HCT116 (cell line): ENCODE measurements around the gene DNMT3A. TPM values are rescaled to one million over a fixed set of nuclear protein-coding genes. Genes with fewer than 3 reads are reported as not detected.

ENCODE experiments used
- ATAC-seq: fragments of 200-7000 bp; cut with Tn5 transposase; 2 replicates; pipeline ENCODE4 v1.9.1; 2020; ENCODE audit warnings: mild to moderate bottlenecking, moderate library complexity
- BruUV-seq: library from RNA; stranded (reverse); fragments of 400-500 nt; replicated peaks from 2 replicates; lab custom pipeline; 2021; lab: Mats Ljungman, UMichigan
- CTCF ChIA-PET: fragments of 300-600 bp; sonication (Branson Sonifier 250); formaldehyde crosslinking; loops from one replicate; lab custom pipeline; 2021; ENCODE audit warnings: antibody characterized with exemption; lab: Charles Lee
- POLR2A ChIA-PET: fragments of 300-600, 350-600 bp; sonication (Branson Sonifier 250); formaldehyde crosslinking; loops from one replicate; lab custom pipeline; 2021; ENCODE audit warnings: antibody characterized with exemption; lab: Charles Lee
- RAD21 ChIA-PET, 2 experiments: fragments of 300-600 bp; sonication (Branson Sonifier 250); formaldehyde crosslinking; loops; one replicate each; lab custom pipeline; 2023; ENCODE audit warnings: low total read pairs in 2 of 2; ENCODE audit not compliant: uncharacterized antibody in 2 of 2, unreplicated experiment in 2 of 2, low non-redundant PET in 1 of 2; lab: Charles Lee
- DNase-seq: peaks from one replicate; pipeline ENCODE4 v3.0.0-alpha.2; 2010; ENCODE audit warnings: low read depth, low spot score
- H2AFZ ChIP-seq: fragments of 200-600 bp; shearing (Covaris generic), sonication (generic); 2 replicates; pipeline ENCODE4 v1.6.1; 2017; ENCODE audit warnings: low read depth, mixed run types, mixed read lengths, antibody characterized with exemption, low read length; ENCODE audit not compliant: poor library complexity, severe bottlenecking
- H3K27ac ChIP-seq: 2 replicates; pipeline ENCODE4 v1.5.1; 2012; ENCODE audit warnings: low read depth, low read length
- H3K27me3 ChIP-seq: fragments of 200-600 bp; sonication (generic); 2 replicates; pipeline ENCODE4 v1.6.1; 2016; ENCODE audit warnings: mixed run types, low read length, mixed read lengths; ENCODE audit not compliant: insufficient read depth
- H3K36me3 ChIP-seq, 2 experiments: fragments of 200-500 bp in 1 of 2; fragments of 200-600 bp in 1 of 2; sonication (Bioruptor generic) in 1 of 2; sonication (generic) in 1 of 2; 2 replicates each; pipeline versions ENCODE4 v1.5.1 to v1.6.1; 2014 to 2016; ENCODE audit warnings: low read length in 2 of 2, inconsistent platforms in 1 of 2, mixed read lengths in 1 of 2, mixed run types in 1 of 2; ENCODE audit not compliant: insufficient read depth in 2 of 2, control insufficient read depth in 1 of 2
- H3K4me1 ChIP-seq, 2 experiments: fragments of 200-600 bp in 1 of 2; sonication (generic) in 1 of 2; 2 replicates each; pipeline versions ENCODE4 v1.5.1 to v1.6.1; 2012 to 2017; ENCODE audit warnings: low read length in 2 of 2, inconsistent platforms in 1 of 2, mild to moderate bottlenecking in 1 of 2, mixed read lengths in 1 of 2, mixed run types in 1 of 2, moderate library complexity in 1 of 2; ENCODE audit not compliant: insufficient read depth in 2 of 2, control insufficient read depth in 1 of 2
- H3K4me2 ChIP-seq: fragments of 200-600 bp; sonication (generic); 2 replicates; pipeline ENCODE4 v1.6.1; 2017; ENCODE audit warnings: mixed run types, low read length, mixed read lengths
- H3K4me3 ChIP-seq, 2 experiments: fragments of 200-600 bp in 1 of 2; sonication (generic) in 1 of 2; replicated peaks in 1 of 2; 2 replicates each; pipeline ENCODE4 v1.5.1; 2011 to 2016; ENCODE audit warnings: low read length in 2 of 2, control low read depth in 1 of 2, low read depth in 1 of 2, mild to moderate bottlenecking in 1 of 2, mixed read lengths in 1 of 2, mixed run types in 1 of 2
- H3K79me2 ChIP-seq: fragments of 200-600 bp; sonication (generic); 2 replicates; pipeline ENCODE4 v1.6.1; 2017; ENCODE audit warnings: mild to moderate bottlenecking, mixed run types, low read length, moderate library complexity, mixed read lengths; ENCODE audit not compliant: insufficient read depth
- H3K9ac ChIP-seq: fragments of 200-600 bp; sonication (generic); 2 replicates; pipeline ENCODE4 v1.6.1; 2016; ENCODE audit warnings: low read length, mixed read lengths
- H3K9me2 ChIP-seq: fragments of 200-600 bp; sonication (generic), shearing (Covaris generic); 2 replicates; pipeline ENCODE4 v1.6.1; 2017; ENCODE audit warnings: mixed run types, mild to moderate bottlenecking, moderate library complexity; ENCODE audit not compliant: insufficient read depth
- H3K9me3 ChIP-seq, 2 experiments: fragments of 200-500 bp in 1 of 2; fragments of 200-600 bp in 1 of 2; sonication (Bioruptor generic) in 1 of 2; sonication (generic) in 1 of 2; 2 replicates each; pipeline ENCODE4 v1.6.1; 2014 to 2017; ENCODE audit warnings: low read length in 2 of 2, mixed read lengths in 2 of 2, inconsistent platforms in 1 of 2, low read depth in 1 of 2, mild to moderate bottlenecking in 1 of 2, mixed run types in 1 of 2, moderate library complexity in 1 of 2; ENCODE audit not compliant: control insufficient read depth in 1 of 2, insufficient read depth in 1 of 2
- H4K20me1 ChIP-seq: fragments of 200-600 bp; sonication (generic), shearing (Covaris generic); 2 replicates; pipeline ENCODE4 v1.6.1; 2017; ENCODE audit warnings: mixed run types, mild to moderate bottlenecking, moderate library complexity; ENCODE audit not compliant: insufficient read depth
- CEBPB ChIP-seq: IDR thresholded peaks from 2 replicates; pipeline ENCODE4 v1.6.1; 2012; ENCODE audit warnings: low read depth
- ELF1 ChIP-seq: IDR thresholded peaks from 2 replicates; pipeline ENCODE4 v1.6.1; 2012; ENCODE audit warnings: low read depth, borderline replicate concordance
- EZH2 ChIP-seq: fragments of 200-600 bp; sonication (generic); IDR thresholded peaks from 2 replicates; pipeline ENCODE4 v1.6.1; 2017; ENCODE audit warnings: antibody characterized with exemption, mixed run types
- EZH2phosphoT487 ChIP-seq: fragments of 200-600 bp; IDR thresholded peaks from 2 replicates; pipeline ENCODE4 v1.6.1; 2018; ENCODE audit warnings: antibody characterized with exemption, borderline replicate concordance
- FOSL1 ChIP-seq: IDR thresholded peaks from 2 replicates; pipeline ENCODE4 v1.6.1; 2012; ENCODE audit warnings: low read depth
- POLR2A ChIP-seq: IDR thresholded peaks from 2 replicates; pipeline ENCODE4 v1.7.0; 2011; ENCODE audit warnings: borderline replicate concordance; ENCODE audit not compliant: insufficient read depth, insufficient read length; ENCODE audit errors: extremely low read depth
- POLR2AphosphoS5 ChIP-seq: IDR thresholded peaks from 2 replicates; pipeline ENCODE4 v1.6.1; 2011; ENCODE audit warnings: mild to moderate bottlenecking, low read depth, low read length, moderate library complexity
- RAD21 ChIP-seq: IDR thresholded peaks from 2 replicates; pipeline ENCODE4 v1.6.1; 2012; ENCODE audit warnings: low read depth, mild to moderate bottlenecking
- REST ChIP-seq: IDR thresholded peaks from 2 replicates; pipeline ENCODE4 v1.6.1; 2012; ENCODE audit warnings: low read depth
- SIN3A ChIP-seq: IDR thresholded peaks from 2 replicates; pipeline ENCODE4 v1.6.1; 2012; ENCODE audit warnings: low read depth
- SP1 ChIP-seq: IDR thresholded peaks from 2 replicates; pipeline ENCODE4 v1.6.1; 2012; ENCODE audit warnings: low read depth
- SRF ChIP-seq: IDR thresholded peaks from 2 replicates; pipeline ENCODE4 v1.6.1; 2012; ENCODE audit warnings: low read depth
- TCF7L2 ChIP-seq: IDR thresholded peaks from 2 replicates; pipeline ENCODE4 v1.7.0; 2011; ENCODE audit warnings: borderline replicate concordance, inconsistent platforms; ENCODE audit not compliant: insufficient read depth, insufficient read length; ENCODE audit errors: extremely low read depth
- YY1 ChIP-seq: IDR thresholded peaks from 2 replicates; pipeline ENCODE4 v1.6.1; 2011; ENCODE audit warnings: low read length, low read depth, moderate library complexity, mild to moderate bottlenecking; ENCODE audit not compliant: insufficient replicate concordance; ENCODE audit errors: extremely low read depth
- ZBTB33 ChIP-seq: IDR thresholded peaks from 2 replicates; pipeline ENCODE4 v1.6.1; 2011; ENCODE audit warnings: mild to moderate bottlenecking, low read length, moderate library complexity; ENCODE audit not compliant: insufficient replicate concordance; ENCODE audit errors: extremely low read depth
- ZNF274 ChIP-seq: fragments of 200-500 bp; sonication (Bioruptor generic); IDR thresholded peaks from 2 replicates; pipeline ENCODE4 v1.6.1; 2014; ENCODE audit warnings: mild to moderate bottlenecking, low read depth, low read length, inconsistent platforms
- intact Hi-C: fragments of 100-400 bp; cut with micrococcal nuclease; formaldehyde crosslinking; loops from 2 replicates; pipeline ENCODE4 v1.10.0; 2022
- total RNA-seq: library from RNA; stranded (reverse); gene quantifications from one replicate; pipeline ENCODE4 v1.2.1, GENCODE V29; 2021; ENCODE audit not compliant: unreplicated experiment

Gene DNMT3A
- total RNA-seq, 1 experiment from 2014 or later, result 14.3 TPM

- POLR2A ChIA-PET, result no interaction called here
- intact Hi-C loops, result no loop called here
Measured at GRCh38 chr2:25322312-25322711, 19.4 kb downstream of the DNMT3A start.

More at GRCh38 chr2:25322312-25322711, 19.4 kb downstream of the DNMT3A start:
- no peak overlapping the region for H3K27ac ChIP-seq
- no peak overlapping the region for H3K4me2 ChIP-seq
- peaks cover 0 to 7% of the 10 kb centered on the region in 2 experiments; a peak in 1 of 4 replicates for H3K36me3 ChIP-seq
- H2AFZ ChIP-seq, result no peak overlapping the region
- no peak for TF ChIP-seq POLR2AphosphoS5
- TF ChIP-seq CEBPB, result no peak
- no peak for TF ChIP-seq RAD21
- no peak for TF ChIP-seq TCF7L2
- TF ChIP-seq FOSL1, result no peak
- TF ChIP-seq SP1, result no peak
- no peak for TF ChIP-seq ZNF274
- TF ChIP-seq POLR2A, result no peak
- no peak for TF ChIP-seq SRF
- TF ChIP-seq EZH2phosphoT487, result no peak
- TF ChIP-seq ELF1, result no peak
- no peak for TF ChIP-seq EZH2
- TF ChIP-seq YY1, result no peak
- TF ChIP-seq ZBTB33, result no peak
- no peak for TF ChIP-seq SIN3A
- no peak for TF ChIP-seq REST
- no peak for ATAC-seq
- peaks cover 0 to 10% of the 10 kb centered on the region in 2 experiments; a peak in 1 of 4 replicates for H3K9me3 ChIP-seq
- ChIA-PET RAD21 (no interaction called here), CTCF (no interaction called here)
- no peak for DNase-seq
- no TSS peak for BruUV-seq
- no peaks in the 10 kb centered on the region for H4K20me1 ChIP-seq
- no peaks in the 10 kb centered on the region for H3K79me2 ChIP-seq
- no peaks in the 10 kb centered on the region for H3K27me3 ChIP-seq
- H3K4me1 ChIP-seq, result no peaks in the 10 kb centered on the region
- H3K9ac ChIP-seq, result no peak overlapping the region
- no peak overlapping the region for H3K4me3 ChIP-seq
- no peaks in the 10 kb centered on the region for H3K9me2 ChIP-seq
